GM23248 (cell line): ENCODE measurements around the gene ARHGEF12.

Experiments
- EZH2 ChIP-seq: fragments of 200-600 bp; sonication (generic); IDR thresholded peaks from 2 replicates; pipeline ENCODE4 v1.6.1; 2018; ENCODE audit warnings: antibody characterized with exemption, mild to moderate bottlenecking; ENCODE audit not compliant: insufficient read depth, poor library complexity, severe bottlenecking
- EZH2phosphoT487 ChIP-seq: fragments of 200-600 bp; sonication (generic); IDR thresholded peaks from 2 replicates; pipeline ENCODE4 v1.6.1; 2018; ENCODE audit warnings: antibody characterized with exemption, moderate library complexity, mild to moderate bottlenecking, low read depth; ENCODE audit not compliant: insufficient read depth

DNA sequence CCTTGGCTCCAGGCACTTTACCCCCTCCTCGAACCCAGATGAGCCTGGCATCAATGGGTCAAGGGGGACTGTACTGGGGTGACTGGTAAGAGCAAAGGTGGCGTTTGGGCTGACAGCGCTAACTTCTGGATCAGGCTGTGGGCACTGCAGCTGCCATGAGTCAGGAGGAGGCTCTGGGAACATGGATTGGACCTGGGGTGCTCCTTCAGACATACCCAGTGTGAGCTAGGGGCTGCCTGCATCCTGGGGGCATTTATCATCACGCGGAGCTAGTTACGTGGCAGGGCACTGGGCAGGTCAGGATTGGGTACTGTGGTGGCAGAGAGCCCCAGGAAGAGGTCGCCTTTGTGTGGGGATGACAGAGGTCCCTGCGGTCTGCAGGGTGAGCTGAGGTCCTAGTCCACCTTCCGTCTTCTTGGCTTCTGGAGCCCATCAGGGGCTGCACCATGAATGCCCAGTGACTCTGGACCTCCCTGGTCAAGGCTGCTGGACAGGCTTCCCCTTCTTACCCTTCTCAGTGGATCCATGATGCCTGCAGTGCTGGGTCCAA, 188.4 kb downstream of the ARHGEF12 start:
- TF ChIP-seq EZH2: no peak
- no peak for TF ChIP-seq EZH2phosphoT487
